Subcutaneous adipose tissue (tissue), 4 donors: Measurements from ENCODE around the gene TNRC6A. TPM values are rescaled to one million over a fixed set of nuclear protein-coding genes. Genes with fewer than 3 reads are reported as not detected.

ENCODE experiments used
- CTCF ChIP-seq: fragments of 450-650 bp; IDR thresholded peaks from one replicate; pipeline ENCODE4 v1.5.1; 2016; ENCODE audit warnings: low read depth, mild to moderate bottlenecking, control low read depth, antibody characterized with exemption, moderate library complexity
- total RNA-seq, 4 donors: library from RNA; depleted of rRNA; stranded (reverse); fragments of >200 nt; gene quantifications; one replicate each; pipeline ENCODE4 v1.1.0, GENCODE V29; 2016

TNRC6A gene
- total RNA-seq, 4 donors from 2014 or later: 52.4 to 72.9 (median 58.1) TPM

DNA sequence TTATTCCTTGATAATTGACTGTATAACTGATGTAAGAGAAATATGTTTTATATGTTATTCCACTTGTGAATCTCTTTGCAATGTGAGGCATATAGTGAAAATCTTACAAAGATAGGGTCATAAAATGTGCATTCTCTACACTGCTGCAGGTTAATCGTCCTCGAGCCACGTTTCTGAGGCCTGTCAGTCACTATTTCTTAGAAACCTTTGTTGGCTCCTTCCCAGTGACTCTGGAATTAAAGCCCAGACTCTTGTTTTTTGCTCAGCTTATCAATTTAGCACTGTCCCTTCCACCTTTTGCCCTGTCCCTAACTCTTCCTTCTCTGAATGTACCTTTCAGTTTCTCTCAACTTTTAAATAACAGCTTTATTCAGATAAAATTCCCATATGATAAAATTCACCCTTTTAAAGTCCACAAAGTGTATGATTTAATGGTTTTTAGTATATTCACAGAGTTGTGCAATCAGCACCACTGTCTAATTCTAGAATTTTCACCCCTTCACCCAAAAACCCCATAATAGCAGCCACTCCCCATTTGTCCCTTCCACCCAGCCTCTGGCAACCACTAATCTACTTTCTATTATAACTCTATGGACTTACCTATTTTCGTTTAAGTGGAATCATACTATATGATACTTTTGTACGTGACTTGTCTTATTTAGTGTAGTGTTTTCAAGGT, 8.6 kb downstream of the TNRC6A start:
- no peak for TF ChIP-seq CTCF

DNA sequence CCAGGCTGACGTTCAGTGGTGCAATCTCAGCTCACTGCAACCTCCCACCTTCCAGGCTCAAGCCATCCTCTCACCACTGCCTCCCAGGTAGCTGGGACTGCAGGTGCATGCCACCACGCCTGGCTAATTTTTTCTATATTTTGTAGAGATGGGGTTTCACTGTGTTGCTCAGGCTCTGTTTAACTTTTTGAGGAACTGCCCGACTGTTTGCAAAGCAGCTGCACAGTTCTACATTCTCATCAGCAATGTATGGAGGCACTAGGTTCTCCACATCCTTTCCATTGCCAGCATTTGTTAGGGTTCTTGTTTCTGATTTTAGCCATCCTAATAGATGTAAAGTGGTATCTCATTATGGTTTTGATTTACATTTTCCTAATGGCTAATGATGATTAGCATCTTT, 9.4 kb downstream of the TNRC6A start:
- TF ChIP-seq CTCF: no peak

DNA sequence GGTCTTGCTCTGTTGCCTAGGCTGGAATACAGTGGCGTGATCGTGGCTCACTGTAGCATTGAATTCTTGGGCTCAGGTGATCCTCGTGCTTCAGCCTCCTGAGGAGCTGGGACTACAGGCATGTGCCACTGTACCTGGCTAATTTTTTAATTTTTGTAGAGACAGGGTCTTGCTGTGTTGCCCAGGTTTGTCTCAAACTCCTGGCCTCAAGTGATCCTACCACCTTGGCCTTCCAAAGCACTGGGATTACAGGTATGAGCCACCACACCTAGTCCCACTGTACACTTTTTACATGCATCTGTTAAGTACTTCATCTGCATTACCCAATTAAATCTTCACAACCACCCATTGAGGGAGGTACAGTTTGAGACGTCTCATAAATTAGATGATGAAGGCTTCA, 12.4 kb downstream of the TNRC6A start:
- TF ChIP-seq CTCF: no peak

- no peak for TF ChIP-seq CTCF
Measured at GRCh38 chr16:24745391-24745790, 15.9 kb downstream of the TNRC6A start.

- TF ChIP-seq CTCF: no peak
Measured at GRCh38 chr16:24745791-24746190, 16.3 kb downstream of the TNRC6A start.

GRCh38 chr16:24747441-24747840, 18.0 kb downstream of the TNRC6A start:
- no peak for TF ChIP-seq CTCF

DNA sequence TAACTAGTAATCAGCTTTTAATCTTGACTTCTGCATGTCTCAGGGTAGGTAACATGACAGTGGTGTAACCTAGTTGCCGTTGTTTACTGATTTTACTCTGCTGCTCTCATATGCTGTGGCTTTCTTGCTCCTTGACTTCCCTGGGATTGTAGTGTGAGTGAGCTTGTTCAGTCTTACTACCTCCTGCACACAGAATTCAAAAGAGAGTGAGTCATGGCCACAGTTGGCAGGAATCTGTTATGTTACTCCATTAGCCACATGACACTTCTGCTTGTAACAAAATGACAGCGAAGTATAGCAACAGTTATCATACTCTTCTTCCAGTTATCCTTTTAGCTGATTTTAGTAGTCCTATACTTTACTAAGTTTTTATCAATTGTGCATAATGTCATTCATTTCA, 18.8 kb downstream of the TNRC6A start:
- TF ChIP-seq CTCF: no peak
